ENCODE data around the gene RCSD1.

DNA sequence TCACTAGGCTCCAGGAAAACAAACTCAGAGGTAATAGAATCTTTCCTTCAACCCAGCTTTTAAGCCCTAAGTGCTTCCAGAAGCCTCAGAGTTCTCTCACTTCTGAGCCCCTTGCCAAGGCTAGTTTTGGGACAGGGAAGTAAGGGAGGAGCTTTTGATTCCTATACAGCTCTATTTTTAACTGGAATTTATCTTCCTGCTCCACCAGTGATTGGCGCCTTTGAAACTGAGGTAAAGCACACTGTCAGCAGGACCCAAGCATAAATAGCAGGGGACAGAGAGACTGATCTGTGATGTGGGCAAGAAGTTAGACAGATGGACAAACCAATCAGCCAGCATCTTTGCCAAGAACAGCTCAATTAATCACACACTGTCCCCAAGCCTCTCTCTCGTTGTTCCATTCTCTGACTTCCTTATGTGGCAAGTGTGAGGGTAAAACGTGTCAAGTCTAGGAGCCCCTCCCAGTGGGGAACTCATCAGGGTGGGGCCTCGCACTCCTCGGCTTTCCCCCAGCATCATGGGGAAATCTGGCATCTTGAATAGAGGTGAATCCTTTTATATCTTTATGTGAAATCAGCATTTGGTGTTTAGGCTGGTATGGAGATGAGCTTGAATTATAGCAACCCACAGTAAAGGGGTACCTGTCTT lies 51.5 kb downstream of the RCSD1 start:
- TF ChIP-seq, protein P1, sequence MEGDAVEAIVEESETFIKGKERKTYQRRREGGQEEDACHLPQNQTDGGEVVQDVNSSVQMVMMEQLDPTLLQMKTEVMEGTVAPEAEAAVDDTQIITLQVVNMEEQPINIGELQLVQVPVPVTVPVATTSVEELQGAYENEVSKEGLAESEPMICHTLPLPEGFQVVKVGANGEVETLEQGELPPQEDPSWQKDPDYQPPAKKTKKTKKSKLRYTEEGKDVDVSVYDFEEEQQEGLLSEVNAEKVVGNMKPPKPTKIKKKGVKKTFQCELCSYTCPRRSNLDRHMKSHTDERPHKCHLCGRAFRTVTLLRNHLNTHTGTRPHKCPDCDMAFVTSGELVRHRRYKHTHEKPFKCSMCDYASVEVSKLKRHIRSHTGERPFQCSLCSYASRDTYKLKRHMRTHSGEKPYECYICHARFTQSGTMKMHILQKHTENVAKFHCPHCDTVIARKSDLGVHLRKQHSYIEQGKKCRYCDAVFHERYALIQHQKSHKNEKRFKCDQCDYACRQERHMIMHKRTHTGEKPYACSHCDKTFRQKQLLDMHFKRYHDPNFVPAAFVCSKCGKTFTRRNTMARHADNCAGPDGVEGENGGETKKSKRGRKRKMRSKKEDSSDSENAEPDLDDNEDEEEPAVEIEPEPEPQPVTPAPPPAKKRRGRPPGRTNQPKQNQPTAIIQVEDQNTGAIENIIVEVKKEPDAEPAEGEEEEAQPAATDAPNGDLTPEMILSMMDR (IDR thresholded peaks at IDR 0.05; ENCODE audit: insufficient read depth, low read depth, low read length), result no peak
- TF ChIP-seq EZH2 (IDR thresholded peaks at IDR 0.05; ENCODE audit: insufficient read depth, low read length), result no peak

All from astrocyte (in vitro differentiated cells and primary cell).